Suprapubic skin (tissue), 3 donors: ENCODE data around the gene CDH1.

Source experiments
- EP300 ChIP-seq: sonication (generic); formaldehyde crosslinking; IDR thresholded peaks from one replicate; pipeline ENCODE4 v1.6.1; 2017; ENCODE audit warnings: antibody characterized with exemption
- POLR2A ChIP-seq, 2 donors: fragments of 450-650 bp; IDR thresholded peaks; one replicate each; pipeline ENCODE4 v1.6.1; 2017; ENCODE audit warnings: antibody characterized with exemption in 2 of 2, mild to moderate bottlenecking in 2 of 2, moderate library complexity in 2 of 2
- TF ChIP-seq, protein P1 (sequence below), 2 donors: fragments of 200-600 bp in 1 of 2; fragments of 450-650 bp in 1 of 2; sonication (generic) in 1 of 2; IDR thresholded peaks; one replicate each; pipeline ENCODE4 v1.5.1; 2016 to 2019; ENCODE audit warnings: antibody characterized with exemption in 2 of 2, mild to moderate bottlenecking in 1 of 2, moderate library complexity in 1 of 2

DNA sequence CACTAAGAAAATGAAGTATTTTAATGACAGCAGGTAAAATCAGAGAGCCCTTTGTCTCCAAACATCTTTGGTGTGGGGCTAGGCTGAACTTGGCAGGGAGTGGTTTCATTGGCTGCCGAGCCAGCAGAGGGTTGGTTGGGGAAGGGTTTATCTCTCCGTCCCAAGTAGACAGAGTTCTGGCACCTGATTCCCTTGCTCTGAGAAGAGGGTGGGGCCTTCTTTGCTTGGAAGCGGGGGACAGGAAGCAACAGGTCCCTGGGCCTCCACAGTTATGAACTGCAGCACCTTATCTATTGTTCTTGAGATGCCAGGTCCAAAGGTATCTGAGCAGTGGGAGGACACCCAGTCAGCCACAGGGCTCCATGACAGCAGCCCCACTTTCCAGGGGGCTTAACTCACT lies 12.3 kb upstream of the CDH1 start:
- TF ChIP-seq POLR2A (IDR thresholded peaks at IDR 0.05) (no peak), EP300 (no peak)
- TF ChIP-seq, protein P1, sequence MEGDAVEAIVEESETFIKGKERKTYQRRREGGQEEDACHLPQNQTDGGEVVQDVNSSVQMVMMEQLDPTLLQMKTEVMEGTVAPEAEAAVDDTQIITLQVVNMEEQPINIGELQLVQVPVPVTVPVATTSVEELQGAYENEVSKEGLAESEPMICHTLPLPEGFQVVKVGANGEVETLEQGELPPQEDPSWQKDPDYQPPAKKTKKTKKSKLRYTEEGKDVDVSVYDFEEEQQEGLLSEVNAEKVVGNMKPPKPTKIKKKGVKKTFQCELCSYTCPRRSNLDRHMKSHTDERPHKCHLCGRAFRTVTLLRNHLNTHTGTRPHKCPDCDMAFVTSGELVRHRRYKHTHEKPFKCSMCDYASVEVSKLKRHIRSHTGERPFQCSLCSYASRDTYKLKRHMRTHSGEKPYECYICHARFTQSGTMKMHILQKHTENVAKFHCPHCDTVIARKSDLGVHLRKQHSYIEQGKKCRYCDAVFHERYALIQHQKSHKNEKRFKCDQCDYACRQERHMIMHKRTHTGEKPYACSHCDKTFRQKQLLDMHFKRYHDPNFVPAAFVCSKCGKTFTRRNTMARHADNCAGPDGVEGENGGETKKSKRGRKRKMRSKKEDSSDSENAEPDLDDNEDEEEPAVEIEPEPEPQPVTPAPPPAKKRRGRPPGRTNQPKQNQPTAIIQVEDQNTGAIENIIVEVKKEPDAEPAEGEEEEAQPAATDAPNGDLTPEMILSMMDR (IDR thresholded peaks at IDR 0.05), result no peak
